Measurements from ENCODE around the gene LGSN. TPM values are rescaled to one million over a fixed set of nuclear protein-coding genes. Genes with fewer than 3 reads are reported as not detected.
A peak's percentile ranks its signal among the peaks of the same experiment; 100 is the strongest.

LGSN gene
- total RNA-seq, 3 donors from 2014 or later = 0.05 to 0.14 (median 0.09) TPM

GRCh38 chr6:63352544-63353285, 32.9 kb upstream of the LGSN start:
- intact Hi-C loops (cut with DNase I, micrococcal nuclease) = loop anchor here in 1 of 2 donors (10.0 kb wide), 1 partner anchor 412 kb away; no protein-coding TSS in a partner anchor
- TF ChIP-seq CTCF (IDR thresholded peaks at IDR 0.05) = no peak

GRCh38 chr6:63352069-63352543, 32.3 kb upstream of the LGSN start:
- Histone ChIP-seq H3K4me3 (no peak overlapping the region), H3K36me3 (ENCODE audit: low read depth) (no peaks in the 10 kb centered on the region), H3K9me3 (no peaks in the 10 kb centered on the region), H3K4me1 (ENCODE audit: low read depth) (peaks cover 18% of the 10 kb centered on the region)
- intact Hi-C loops (cut with DNase I, micrococcal nuclease) = loop anchor here in 1 of 2 donors (10.0 kb wide), 1 partner anchor 413 kb away; no protein-coding TSS in a partner anchor
- peak; percentile 47 for ATAC-seq
- no peak for DNase-seq
- TF ChIP-seq CTCF (IDR thresholded peaks at IDR 0.05) = no peak

More at GRCh38 chr6:63352544-63353285, 32.9 kb upstream of the LGSN start:
- H3K36me3 ChIP-seq (ENCODE audit: low read depth) = no peaks in the 10 kb centered on the region
- H3K4me1 ChIP-seq (ENCODE audit: low read depth) = peaks cover 18% of the 10 kb centered on the region
- DNase-seq (peak in 2 of 3 donors; percentile 26 to 64), ATAC-seq (peak; percentile 84)
- no peak overlapping the region for H3K4me3 ChIP-seq
- no peaks in the 10 kb centered on the region for H3K9me3 ChIP-seq

- DNase-seq = no peak
- ATAC-seq = no peak
- no peak for TF ChIP-seq CTCF (IDR thresholded peaks at IDR 0.05)
- Histone ChIP-seq H3K9me3 (no peaks in the 10 kb centered on the region), H3K4me1 (ENCODE audit: low read depth) (peaks cover 18% of the 10 kb centered on the region), H3K4me3 (no peak overlapping the region), H3K36me3 (ENCODE audit: low read depth) (no peaks in the 10 kb centered on the region)
- intact Hi-C loops (cut with DNase I, micrococcal nuclease) = no loop called here
Observed at GRCh38 chr6:63349401-63349800, 29.6 kb upstream of the LGSN start.

GRCh38 chr6:63348836-63349235, 29.1 kb upstream of the LGSN start:
- Histone ChIP-seq H3K4me1 (ENCODE audit: low read depth) (peaks cover 17% of the 10 kb centered on the region), H3K36me3 (ENCODE audit: low read depth) (no peaks in the 10 kb centered on the region), H3K9me3 (no peaks in the 10 kb centered on the region), H3K4me3 (no peak overlapping the region)
- DNase-seq = no peak
- no peak for TF ChIP-seq CTCF (IDR thresholded peaks at IDR 0.05)
- ATAC-seq = no peak
- intact Hi-C loops (cut with DNase I, micrococcal nuclease) = no loop called here

GRCh38 chr6:63347599-63347998, 27.8 kb upstream of the LGSN start:
- ATAC-seq = no peak
- H3K4me3 ChIP-seq = no peak overlapping the region

More at GRCh38 chr6:63347599-63347998, 27.8 kb upstream of the LGSN start:
- DNase-seq = no peak
- intact Hi-C loops (cut with DNase I, micrococcal nuclease) = no loop called here
- no peaks in the 10 kb centered on the region for H3K36me3 ChIP-seq (ENCODE audit: low read depth)
- H3K4me1 ChIP-seq (ENCODE audit: low read depth) = peaks cover 7% of the 10 kb centered on the region
- no peak for TF ChIP-seq CTCF (IDR thresholded peaks at IDR 0.05)
- no peaks in the 10 kb centered on the region for H3K9me3 ChIP-seq
